Testis (tissue), 2 donors: ENCODE results near the gene OR5B21.

ENCODE experiments used
- POLR2A ChIP-seq: fragments of 450-650 bp; IDR thresholded peaks from one replicate; pipeline ENCODE4 v1.6.1; 2017; ENCODE audit warnings: antibody characterized with exemption, mild to moderate bottlenecking, moderate library complexity
- TF ChIP-seq, protein P1 (sequence below), 3 experiments: fragments of 450-650 bp in 2 of 3; fragments of 200-600 bp in 1 of 3; sonication (generic) in 1 of 3; IDR thresholded peaks; one replicate each; pipeline ENCODE4 v1.5.1; 2016 to 2019; ENCODE audit warnings: antibody characterized with exemption in 3 of 3, mild to moderate bottlenecking in 2 of 3, moderate library complexity in 1 of 3

- TF ChIP-seq, protein P1, sequence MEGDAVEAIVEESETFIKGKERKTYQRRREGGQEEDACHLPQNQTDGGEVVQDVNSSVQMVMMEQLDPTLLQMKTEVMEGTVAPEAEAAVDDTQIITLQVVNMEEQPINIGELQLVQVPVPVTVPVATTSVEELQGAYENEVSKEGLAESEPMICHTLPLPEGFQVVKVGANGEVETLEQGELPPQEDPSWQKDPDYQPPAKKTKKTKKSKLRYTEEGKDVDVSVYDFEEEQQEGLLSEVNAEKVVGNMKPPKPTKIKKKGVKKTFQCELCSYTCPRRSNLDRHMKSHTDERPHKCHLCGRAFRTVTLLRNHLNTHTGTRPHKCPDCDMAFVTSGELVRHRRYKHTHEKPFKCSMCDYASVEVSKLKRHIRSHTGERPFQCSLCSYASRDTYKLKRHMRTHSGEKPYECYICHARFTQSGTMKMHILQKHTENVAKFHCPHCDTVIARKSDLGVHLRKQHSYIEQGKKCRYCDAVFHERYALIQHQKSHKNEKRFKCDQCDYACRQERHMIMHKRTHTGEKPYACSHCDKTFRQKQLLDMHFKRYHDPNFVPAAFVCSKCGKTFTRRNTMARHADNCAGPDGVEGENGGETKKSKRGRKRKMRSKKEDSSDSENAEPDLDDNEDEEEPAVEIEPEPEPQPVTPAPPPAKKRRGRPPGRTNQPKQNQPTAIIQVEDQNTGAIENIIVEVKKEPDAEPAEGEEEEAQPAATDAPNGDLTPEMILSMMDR (IDR thresholded peaks at IDR 0.05), result peak; percentile 56 to 78 (median 78)
- TF ChIP-seq POLR2A, result no peak
Measured at GRCh38 chr11:58524232-58525036, 16.5 kb upstream of the OR5B21 start.
